ENCODE data around the gene MAGIX.

DNA sequence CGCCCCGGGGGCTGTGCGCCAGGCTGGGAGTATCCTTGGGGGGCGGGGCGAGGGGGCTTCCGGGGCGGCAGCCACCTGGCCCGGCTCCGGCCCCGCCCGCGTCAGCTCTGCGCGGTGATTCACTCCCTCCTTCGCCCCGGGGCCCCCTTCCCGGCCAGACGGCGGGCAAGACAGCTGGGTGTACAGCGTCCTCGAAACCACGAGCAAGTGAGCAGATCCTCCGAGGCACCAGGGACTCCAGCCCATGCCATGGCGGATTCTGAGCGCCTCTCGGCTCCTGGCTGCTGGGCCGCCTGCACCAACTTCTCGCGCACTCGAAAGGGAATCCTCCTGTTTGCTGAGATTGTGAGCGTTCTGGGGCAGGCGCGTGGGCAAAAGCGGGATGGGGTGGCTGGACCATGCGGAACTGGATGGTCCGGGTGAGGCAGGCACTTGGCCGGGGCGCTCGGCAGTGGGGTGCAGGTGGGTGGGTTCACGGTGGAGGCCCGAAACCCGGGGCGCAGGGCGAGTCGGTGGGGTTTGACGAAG, 9.3 kb downstream of the MAGIX start, which contains the start of gene PLP2:
- TF ChIP-seq, protein P1, sequence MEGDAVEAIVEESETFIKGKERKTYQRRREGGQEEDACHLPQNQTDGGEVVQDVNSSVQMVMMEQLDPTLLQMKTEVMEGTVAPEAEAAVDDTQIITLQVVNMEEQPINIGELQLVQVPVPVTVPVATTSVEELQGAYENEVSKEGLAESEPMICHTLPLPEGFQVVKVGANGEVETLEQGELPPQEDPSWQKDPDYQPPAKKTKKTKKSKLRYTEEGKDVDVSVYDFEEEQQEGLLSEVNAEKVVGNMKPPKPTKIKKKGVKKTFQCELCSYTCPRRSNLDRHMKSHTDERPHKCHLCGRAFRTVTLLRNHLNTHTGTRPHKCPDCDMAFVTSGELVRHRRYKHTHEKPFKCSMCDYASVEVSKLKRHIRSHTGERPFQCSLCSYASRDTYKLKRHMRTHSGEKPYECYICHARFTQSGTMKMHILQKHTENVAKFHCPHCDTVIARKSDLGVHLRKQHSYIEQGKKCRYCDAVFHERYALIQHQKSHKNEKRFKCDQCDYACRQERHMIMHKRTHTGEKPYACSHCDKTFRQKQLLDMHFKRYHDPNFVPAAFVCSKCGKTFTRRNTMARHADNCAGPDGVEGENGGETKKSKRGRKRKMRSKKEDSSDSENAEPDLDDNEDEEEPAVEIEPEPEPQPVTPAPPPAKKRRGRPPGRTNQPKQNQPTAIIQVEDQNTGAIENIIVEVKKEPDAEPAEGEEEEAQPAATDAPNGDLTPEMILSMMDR (conservative IDR thresholded peaks at IDR 0.05 in 1 of 2, IDR thresholded peaks at IDR 0.05 in 1 of 2; ENCODE audit: low read depth in 1 of 2, low read length in 2 of 2), result no peak
- TF ChIP-seq EZH2 (IDR thresholded peaks at IDR 0.05; ENCODE audit: low read length, missing control alignments), result no peak
